Measurements from ENCODE around the gene NRIP1. TPM values are rescaled to one million over a fixed set of nuclear protein-coding genes. Genes with fewer than 3 reads are reported as not detected.

NRIP1 gene
- total and polyA plus RNA-seq, 2 of the 8 experiments (the other 6 are each of a cell fraction or from before 2014, with no cell fraction given), result 1.5 to 9.3 TPM

GRCh38 chr21:14917762-14918161 is 147.0 kb downstream of the NRIP1 start:
- Histone ChIP-seq H3K56ac (replicated peaks; ENCODE audit: insufficient read length, low read depth, low read length) (no peak overlapping the region), H2BK120ac (replicated peaks; ENCODE audit: low read depth, low read length) (no peak overlapping the region), H2BK20ac (ENCODE audit: low read length) (no peak overlapping the region), H3K36me3 (ENCODE audit: control insufficient read depth in 2 of 4, insufficient read depth in 4 of 4, low read length in 3 of 4) (no peaks in the 10 kb centered on the region), H3K18ac (ENCODE audit: extremely low read depth, low read length) (no peak overlapping the region), H4K8ac (ENCODE audit: extremely low read depth, insufficient read depth, low read length) (no peak overlapping the region), H3K23me2 (ENCODE audit: low read depth, low read length) (no peaks in the 10 kb centered on the region), H2BK15ac (ENCODE audit: low read length) (no peak overlapping the region), H2BK12ac (ENCODE audit: low read depth, low read length) (no peak overlapping the region; the same call in 1 of the 2 replicates), H2BK5ac (ENCODE audit: low read depth, low read length) (no peak overlapping the region), H3K27ac (ENCODE audit: low read depth, low read length) (no peak overlapping the region), H4K91ac (replicated peaks; ENCODE audit: insufficient read length, low read length) (no peak overlapping the region), H3K4ac (replicated peaks; ENCODE audit: insufficient read length, low read depth, low read length) (no peak overlapping the region), H3K79me1 (ENCODE audit: low read depth, low read length) (no peaks in the 10 kb centered on the region), H4K20me1 (replicated peaks in 1 of 2; ENCODE audit: control insufficient read depth in 1 of 2, insufficient read depth in 2 of 2, low read length in 2 of 2) (no peaks in the 10 kb centered on the region), H2AFZ (ENCODE audit: low read length) (no peak overlapping the region; the same call in 1 of the 2 replicates), H3K14ac (ENCODE audit: insufficient read length) (no peak overlapping the region), H3K4me1 (replicated peaks in 1 of 4; ENCODE audit: control insufficient read depth in 3 of 4, insufficient read depth in 4 of 4, low read length in 3 of 4) (peaks cover 2 to 18% (median 9%) of the 10 kb centered on the region in 4 experiments; a peak in 5 of 7 replicates), H3K4me3 (ENCODE audit: extremely low read depth in 1 of 4, insufficient read depth in 2 of 4, low read depth in 3 of 4, low read length in 4 of 4) (no peak overlapping the region), H3K79me2 (ENCODE audit: control insufficient read depth in 1 of 2, insufficient read depth in 2 of 2, low read length in 2 of 2) (no peaks in the 10 kb centered on the region), H3K9me3 (ENCODE audit: insufficient read depth in 2 of 2, low read depth in 1 of 2, low read length in 1 of 2) (no peaks in the 10 kb centered on the region), H3K23ac (ENCODE audit: insufficient read length) (no peak overlapping the region), H3K4me2 (ENCODE audit: insufficient read depth in 1 of 2, low read depth in 2 of 2, low read length in 2 of 2) (no peak overlapping the region; a peak in 1 of 4 replicates), H3K9ac (replicated peaks in 1 of 4; ENCODE audit: extremely low read depth in 1 of 4, low read depth in 3 of 4, low read length in 3 of 4) (no peak overlapping the region), H2AK5ac (ENCODE audit: low read depth, low read length) (no peak overlapping the region), H3K27me3 (replicated peaks in 1 of 4; ENCODE audit: control insufficient read depth in 3 of 4, extremely low read depth in 1 of 4, insufficient read depth in 3 of 4, low read length in 3 of 4) (no peaks in the 10 kb centered on the region), H4K5ac (ENCODE audit: insufficient read length, low read depth, low read length) (no peak overlapping the region)
- POLR2A ChIA-PET (ENCODE audit: partially characterized antibody), result interaction anchor here (2.0 kb wide), 1 partner anchor 9 kb away, joined by 5 read pairs; no protein-coding TSS in a partner anchor
- 76% methylated on average over 2 of the region's 2 CpGs; no CpG with 5 or more reads in 1 of the 2 experiments for WGBS, 2 experiments (ENCODE audit: extremely low coverage in 1 of 2, insufficient coverage in 1 of 2, insufficient read length in 1 of 2, insufficient replicate concordance in 2 of 2, low coverage in 1 of 2, low lambda C conversion rate in 2 of 2, missing lambda C conversion rate in 1 of 2)
- FAIRE-seq, result no peak
- no peak for TF ChIP-seq ATF2 (IDR thresholded peaks at IDR 0.05; ENCODE audit: low read length)
- no peak for TF ChIP-seq SP4 (IDR thresholded peaks at IDR 0.05; ENCODE audit: low read length)
- CTCF ChIA-PET (ENCODE audit: partially characterized antibody), result interaction anchor here (0.6 kb wide), 1 partner anchor 8 kb away, joined by 3 read pairs; no protein-coding TSS in a partner anchor
- DNase-seq (ENCODE audit: low read depth in 1 of 2, low spot score in 2 of 2), result no peak
